Stimulated activated CD4-positive, alpha-beta T cell treated with anti-CD3 and anti-CD28 coated beads, Interleukin-4, amount 100 ng/mL, for 48 hours (primary cell): Measurements from ENCODE around the gene CHSY3.
A peak's percentile ranks its signal among the peaks of the same experiment; 100 is the strongest.

Source experiments
- DNase-seq, 2 donors: peaks; one replicate each; pipeline ENCODE4 v3.0.0-alpha.2; 2020; ENCODE audit warnings: low read depth in 2 of 2

CHSY3 gene

DNA sequence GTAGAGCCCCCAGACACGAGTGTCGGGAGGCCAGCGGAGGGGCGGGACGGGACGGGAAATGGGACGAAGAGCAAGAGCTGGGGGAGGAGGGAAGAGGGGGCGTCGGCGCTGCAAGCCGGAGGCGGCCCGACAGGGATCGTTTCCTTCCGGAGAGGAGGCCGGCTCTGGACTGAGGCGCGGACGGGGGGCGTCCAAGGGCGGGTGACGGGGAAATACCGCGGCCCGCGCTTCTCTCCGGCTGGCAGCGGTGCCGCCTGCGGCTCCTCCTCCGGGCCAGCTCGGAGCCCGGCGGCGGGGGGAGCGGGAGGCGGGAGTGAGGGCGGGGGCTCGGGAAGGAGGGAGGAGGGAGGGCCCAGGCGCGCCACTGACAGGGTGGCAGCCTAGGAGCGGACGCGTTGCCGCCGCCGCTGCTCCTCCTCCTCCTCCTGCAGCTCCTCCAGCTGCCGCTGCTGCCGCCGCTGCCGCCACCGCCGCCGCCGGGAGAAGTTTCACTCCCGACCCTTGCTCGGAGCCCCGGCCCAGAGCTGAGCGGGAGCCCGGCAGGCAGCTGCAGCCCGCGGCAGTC, at the start of gene CHSY3:
TSS of gene CHSY3 (plus strand) at position 364 of the 565 bp plus-strand sequence.
- peak; percentile 27 to 32 for DNase-seq

- no peak for DNase-seq
Measured at GRCh38 chr5:129856325-129856724, 47.9 kb upstream of the CHSY3 start.

- no peak for DNase-seq
Measured at GRCh38 chr5:129857116-129857515, 47.1 kb upstream of the CHSY3 start.

- DNase-seq: no peak
Measured at GRCh38 chr5:129858131-129858675, 46.1 kb upstream of the CHSY3 start.

- no peak for DNase-seq
Measured at GRCh38 chr5:129884322-129884721, 19.9 kb upstream of the CHSY3 start.

- DNase-seq: no peak
Measured at GRCh38 chr5:129899454-129899853, 4.8 kb upstream of the CHSY3 start.

GRCh38 chr5:129902816-129903215, 1.4 kb upstream of the CHSY3 start:
- DNase-seq: no peak

GRCh38 chr5:129903466-129904101, 681 bp upstream of the CHSY3 start:
- DNase-seq: no peak

DNA sequence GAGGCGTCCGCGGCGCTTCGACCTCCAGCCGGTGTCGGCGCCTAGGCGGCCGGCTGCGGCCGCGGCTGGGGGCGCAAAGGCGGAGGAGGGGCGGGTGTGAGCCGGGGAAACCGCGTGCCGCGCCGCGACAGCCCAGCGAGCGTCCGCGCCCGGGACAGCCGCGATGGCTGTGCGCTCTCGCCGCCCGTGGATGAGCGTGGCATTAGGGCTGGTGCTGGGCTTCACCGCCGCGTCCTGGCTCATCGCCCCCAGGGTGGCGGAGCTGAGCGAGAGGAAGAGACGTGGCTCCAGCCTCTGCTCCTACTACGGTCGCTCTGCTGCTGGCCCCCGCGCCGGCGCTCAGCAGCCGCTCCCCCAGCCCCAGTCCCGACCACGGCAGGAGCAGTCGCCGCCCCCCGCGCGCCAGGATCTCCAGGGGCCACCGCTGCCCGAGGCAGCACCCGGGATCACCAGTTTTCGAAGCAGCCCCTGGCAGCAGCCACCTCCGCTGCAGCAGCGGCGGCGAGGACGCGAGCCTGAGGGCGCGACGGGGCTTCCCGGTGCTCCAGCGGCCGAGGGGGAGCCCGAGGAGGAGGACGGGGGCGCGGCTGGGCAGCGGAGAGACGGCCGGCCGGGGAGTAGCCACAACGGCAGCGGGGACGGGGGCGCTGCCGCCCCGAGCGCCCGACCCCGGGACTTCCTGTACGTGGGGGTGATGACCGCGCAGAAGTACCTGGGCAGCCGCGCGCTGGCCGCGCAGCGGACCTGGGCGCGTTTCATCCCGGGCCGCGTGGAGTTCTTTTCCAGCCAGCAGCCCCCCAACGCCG, 605 bp downstream of the CHSY3 start:
- no peak for DNase-seq

DNA sequence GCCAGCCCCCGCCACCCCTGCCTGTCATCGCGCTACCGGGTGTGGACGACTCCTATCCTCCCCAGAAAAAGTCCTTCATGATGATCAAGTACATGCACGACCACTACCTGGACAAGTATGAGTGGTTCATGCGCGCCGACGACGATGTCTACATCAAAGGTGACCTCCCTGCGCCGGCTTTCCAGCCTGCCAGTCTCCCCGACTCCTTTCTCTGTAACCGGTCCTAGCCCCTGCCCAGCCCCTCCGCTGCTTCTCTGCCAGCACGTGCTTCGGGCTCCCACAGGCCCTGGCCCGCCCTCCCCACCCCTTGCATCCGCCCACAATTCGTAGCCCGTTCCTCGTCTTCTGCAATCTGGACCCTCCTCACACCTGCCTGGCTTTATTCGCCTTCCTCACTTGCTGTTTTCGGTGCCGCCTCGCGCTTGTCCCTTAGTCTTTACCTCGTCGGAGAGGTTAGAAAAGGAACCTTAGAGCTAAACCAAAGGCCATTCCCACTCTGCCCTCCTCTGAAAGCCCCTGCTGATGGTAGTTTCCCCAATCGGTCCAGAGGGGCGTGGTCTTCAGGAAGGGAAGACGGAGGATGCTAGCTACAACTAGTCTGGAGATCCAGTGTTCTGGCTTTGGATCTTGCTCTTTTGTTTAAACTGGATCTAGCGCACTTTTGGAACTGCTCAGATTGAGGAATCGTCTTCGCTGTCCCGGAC, 1.4 kb downstream of the CHSY3 start:
- no peak for DNase-seq

DNA sequence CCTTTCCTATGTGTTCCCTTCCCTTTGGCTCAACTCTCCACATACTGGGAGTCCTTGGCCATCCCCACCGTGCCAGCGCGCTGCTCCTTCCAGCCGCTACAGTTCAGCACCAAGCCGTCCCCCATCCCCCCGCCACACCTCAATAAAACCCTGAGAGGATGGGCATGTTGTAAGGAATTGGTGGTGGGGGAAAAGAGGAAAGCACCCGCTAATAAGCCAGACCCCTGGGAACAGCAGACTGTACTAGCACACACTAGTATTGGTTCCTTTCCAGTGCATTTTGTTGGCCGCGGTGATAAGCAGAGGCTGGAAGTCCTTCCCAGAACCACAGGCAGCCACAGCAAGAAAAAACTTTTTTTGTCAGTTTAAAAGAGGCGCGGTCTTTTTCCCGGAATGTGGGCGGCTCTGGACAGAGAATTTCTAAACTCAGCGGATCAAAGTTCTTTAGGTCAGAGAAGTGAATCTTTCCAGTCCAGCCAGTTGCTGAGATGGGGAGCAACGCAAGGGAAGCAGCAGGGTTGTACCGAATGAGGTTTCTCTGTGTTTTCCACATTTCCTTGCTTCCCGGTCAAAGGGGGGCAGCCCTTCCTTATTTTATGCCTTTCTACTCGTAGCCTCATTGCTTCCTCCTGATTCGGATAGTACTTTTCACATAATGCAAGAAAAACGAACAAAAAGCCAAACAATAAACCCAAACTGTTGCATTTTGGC, 2.1 kb downstream of the CHSY3 start:
- no peak for DNase-seq

DNA sequence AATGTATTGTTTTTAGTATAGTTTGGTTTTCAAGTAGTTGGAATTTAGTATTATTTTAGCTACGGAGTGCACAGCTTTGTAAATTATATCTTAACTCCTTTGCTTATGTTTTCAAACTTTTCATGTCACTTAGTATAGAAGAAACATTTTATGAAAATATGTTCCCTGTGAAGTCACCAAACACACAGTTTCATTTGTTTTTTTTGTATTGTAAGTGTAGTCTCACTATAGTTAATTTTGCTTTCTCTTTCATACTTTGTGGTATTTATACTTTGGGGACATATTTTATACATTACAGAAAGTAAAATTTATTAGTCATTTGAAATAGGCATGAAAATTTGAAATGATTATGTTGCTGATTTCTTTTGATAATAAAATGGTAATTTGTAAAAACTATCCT, 5.0 kb downstream of the CHSY3 start:
- DNase-seq: no peak

GRCh38 chr5:129912601-129913255, 8.5 kb downstream of the CHSY3 start:
- no peak for DNase-seq

GRCh38 chr5:129915415-129915814, 11.2 kb downstream of the CHSY3 start:
- DNase-seq: no peak

GRCh38 chr5:129917224-129917623, 13.0 kb downstream of the CHSY3 start:
- DNase-seq: no peak

DNA sequence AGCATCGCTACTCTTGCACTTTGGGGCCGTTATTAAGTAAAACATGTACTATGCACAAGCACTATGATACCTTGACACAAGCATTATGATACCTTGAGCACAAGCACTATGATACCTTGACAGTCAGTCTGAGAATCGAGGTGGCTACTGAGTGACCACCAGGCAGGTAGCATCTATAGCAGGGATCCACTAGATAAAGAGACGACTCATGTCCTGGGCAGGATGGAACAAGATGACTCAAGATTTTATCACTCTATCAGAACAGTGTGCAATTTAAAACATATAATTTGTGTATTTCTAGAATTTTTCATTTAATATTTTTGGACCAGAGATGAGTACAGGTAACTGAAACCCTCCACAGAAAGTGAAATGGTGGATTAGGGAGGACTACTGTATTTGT, 16.9 kb downstream of the CHSY3 start:
- no peak for DNase-seq

GRCh38 chr5:129930221-129930620, 26.0 kb downstream of the CHSY3 start:
- no peak for DNase-seq

DNA sequence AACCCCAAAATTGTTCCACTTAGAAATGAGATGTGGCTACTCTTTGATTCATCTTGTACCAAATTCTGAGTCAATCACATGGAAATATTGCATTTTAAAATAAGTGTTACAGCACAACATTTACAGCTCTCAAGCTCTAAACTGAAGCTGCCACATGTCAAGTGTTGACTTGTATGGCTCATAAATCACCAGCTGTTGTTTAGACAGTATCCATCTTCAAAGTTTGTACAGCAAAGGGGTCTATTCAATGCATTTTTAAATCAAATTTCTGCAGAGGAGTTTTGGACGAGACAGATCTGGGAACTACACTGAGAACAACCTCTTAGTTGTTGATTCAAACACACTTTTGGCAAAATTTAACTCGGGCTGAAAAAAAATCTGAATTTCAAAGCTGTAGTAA, 31.4 kb downstream of the CHSY3 start:
- no peak for DNase-seq

- no peak for DNase-seq
Measured at GRCh38 chr5:129938077-129938476, 33.8 kb downstream of the CHSY3 start.

- no peak for DNase-seq
Measured at GRCh38 chr5:129943936-129944335, 39.7 kb downstream of the CHSY3 start.

DNA sequence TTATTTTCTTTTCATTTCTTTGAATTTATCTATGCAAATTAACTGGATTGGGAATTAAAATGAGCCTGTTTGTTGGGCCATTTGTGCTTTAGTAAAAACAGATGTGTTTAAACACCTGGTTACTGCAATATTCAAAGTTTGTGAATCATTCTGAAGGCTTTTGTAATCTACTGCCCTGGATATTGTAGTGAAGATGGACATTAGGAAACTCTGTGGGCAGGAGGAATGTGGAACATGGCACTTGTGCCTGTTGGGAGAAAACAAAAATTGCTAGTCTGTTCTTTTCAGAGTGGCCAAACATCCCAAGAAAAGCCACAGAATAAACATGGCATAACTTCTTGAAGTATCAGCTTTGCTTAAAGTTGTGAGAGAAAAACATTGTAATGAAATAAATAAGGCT, 40.8 kb downstream of the CHSY3 start:
- DNase-seq: no peak
